Right lobe of liver (tissue), 6 donors: ENCODE data around the gene CALHM5. TPM values are rescaled to one million over a fixed set of nuclear protein-coding genes. Genes with fewer than 3 reads are reported as not detected.
A peak's percentile ranks its signal among the peaks of the same experiment; 100 is the strongest.

Source experiments
- ATAC-seq, 4 donors: fragments of 200-7000 bp; cut with Tn5 transposase; one replicate each; pipeline ENCODE4 v1.9.1; 2020; ENCODE audit warnings: mild to moderate bottlenecking in 4 of 4, moderate library complexity in 4 of 4
- DNase-seq, 3 donors: peaks; one replicate each; pipeline ENCODE4 v3.0.0-alpha.2; 2020
- H3K27ac ChIP-seq, 3 donors: fragments of 200-600 bp; one replicate each; pipeline ENCODE4 v1.8.0; 2022
- H3K27me3 ChIP-seq, 2 donors: fragments of 200-600 bp; one replicate each; pipeline ENCODE4 v1.8.0; 2022
- H3K36me3 ChIP-seq, 4 donors: fragments of 200-600 bp; sonication (generic) in 1 of 4; one replicate each; pipeline versions ENCODE4 v1.5.1 to v1.8.0; 2017 to 2022; ENCODE audit warnings: control low read depth in 1 of 4
- H3K4me1 ChIP-seq, 4 donors: fragments of 200-600 bp; sonication (generic) in 1 of 4; one replicate each; pipeline versions ENCODE4 v1.5.1 to v1.8.0; 2017 to 2022; ENCODE audit warnings: control low read depth in 1 of 4
- H3K4me3 ChIP-seq, 3 donors: fragments of 200-600 bp; one replicate each; pipeline ENCODE4 v1.8.0; 2022
- H3K9me3 ChIP-seq, 4 donors: fragments of 200-600 bp; sonication (generic) in 1 of 4; one replicate each; pipeline versions ENCODE4 v1.5.1 to v1.8.0; 2017 to 2022; ENCODE audit warnings: control low read depth in 1 of 4
- POLR2A ChIP-seq: fragments of 450-650 bp; IDR thresholded peaks from one replicate; pipeline ENCODE4 v1.6.1; 2017; ENCODE audit warnings: antibody characterized with exemption, mild to moderate bottlenecking
- WGBS: methylation state at CpG from one replicate; pipeline ENCODE4 v1.1.6; 2018; ENCODE audit warnings: low coverage, low lambda C conversion rate; ENCODE audit not compliant: insufficient coverage; ENCODE audit errors: missing lambda C conversion rate; 5-methylcytosine and 5-hydroxymethylcytosine counted together
- intact Hi-C, 2 donors: fragments of 100-400 bp; cut with DNase I; formaldehyde crosslinking; loops; one replicate each; pipeline versions ENCODE4 v1.11.2 to v1.14.1; 2022
- total RNA-seq, 6 experiments: library from RNA; depleted of rRNA in 2 of 6; stranded (reverse); fragments of >200 nt in 2 of 6; fragmentation: NEBNext Ultra II Directional in 3 of 6; extraction: Animal tissue kit (Norgen Biotek cat#: 25700) in 3 of 6; gene quantifications; one replicate each; pipeline versions ENCODE4 v1.1.0 to v1.2.4, GENCODE V29; 2016 to 2023
- TF ChIP-seq, protein P1 (sequence below), 4 donors: fragments of 200-600 bp in 3 of 4; fragments of 450-650 bp in 1 of 4; IDR thresholded peaks; one replicate each; pipeline versions ENCODE4 v1.5.1 to v1.8.0; 2016 to 2022; ENCODE audit warnings: antibody characterized with exemption in 4 of 4, mild to moderate bottlenecking in 2 of 4
- donor health status: DM: no; HTN: yes; CAD: no.
- donor health status: DM: no; HTN: no; CAD: no.
- donor health status: DM: no; HTN: no; CAD: no.
- donor health status: DM: no; HTN: yes; CAD: no.
- donor health status: DM: no; HTN: yes; CAD: no.

CALHM5 gene
- total RNA-seq, 6 experiments from 2014 or later, result 0.06 to 0.49 (median 0.18) TPM

DNA sequence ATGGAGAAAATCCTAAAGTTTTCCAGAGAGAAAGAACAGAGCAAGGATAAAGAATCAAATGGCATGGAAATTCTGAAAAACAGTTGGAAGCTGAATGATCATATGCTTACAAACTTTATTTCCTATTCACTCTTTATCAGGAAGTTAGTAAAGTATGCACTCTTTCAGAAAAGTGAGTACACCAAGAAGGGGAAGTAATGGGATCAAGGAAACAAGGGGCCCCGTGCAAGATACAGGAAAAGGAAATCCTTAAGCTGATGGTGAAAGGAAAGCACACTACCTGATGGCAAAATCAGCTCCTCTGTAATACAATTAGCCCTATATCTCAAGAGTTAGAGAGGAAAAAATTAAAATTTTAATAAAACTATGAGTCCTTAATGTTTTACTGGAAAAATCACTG is 36.3 kb upstream of the CALHM5 start:
- TF ChIP-seq POLR2A, result no peak
- TF ChIP-seq, protein P1, sequence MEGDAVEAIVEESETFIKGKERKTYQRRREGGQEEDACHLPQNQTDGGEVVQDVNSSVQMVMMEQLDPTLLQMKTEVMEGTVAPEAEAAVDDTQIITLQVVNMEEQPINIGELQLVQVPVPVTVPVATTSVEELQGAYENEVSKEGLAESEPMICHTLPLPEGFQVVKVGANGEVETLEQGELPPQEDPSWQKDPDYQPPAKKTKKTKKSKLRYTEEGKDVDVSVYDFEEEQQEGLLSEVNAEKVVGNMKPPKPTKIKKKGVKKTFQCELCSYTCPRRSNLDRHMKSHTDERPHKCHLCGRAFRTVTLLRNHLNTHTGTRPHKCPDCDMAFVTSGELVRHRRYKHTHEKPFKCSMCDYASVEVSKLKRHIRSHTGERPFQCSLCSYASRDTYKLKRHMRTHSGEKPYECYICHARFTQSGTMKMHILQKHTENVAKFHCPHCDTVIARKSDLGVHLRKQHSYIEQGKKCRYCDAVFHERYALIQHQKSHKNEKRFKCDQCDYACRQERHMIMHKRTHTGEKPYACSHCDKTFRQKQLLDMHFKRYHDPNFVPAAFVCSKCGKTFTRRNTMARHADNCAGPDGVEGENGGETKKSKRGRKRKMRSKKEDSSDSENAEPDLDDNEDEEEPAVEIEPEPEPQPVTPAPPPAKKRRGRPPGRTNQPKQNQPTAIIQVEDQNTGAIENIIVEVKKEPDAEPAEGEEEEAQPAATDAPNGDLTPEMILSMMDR (IDR thresholded peaks at IDR 0.05), result no peak
- H3K36me3 ChIP-seq, result no peaks in the 10 kb centered on the region
- no peak overlapping the region for H3K4me3 ChIP-seq
- H3K9me3 ChIP-seq, result no peaks in the 10 kb centered on the region
- ATAC-seq, result peak; percentile 42 to 57 (median 48)
- no peaks in the 10 kb centered on the region for H3K4me1 ChIP-seq
- no peak for DNase-seq
- H3K27ac ChIP-seq, result no peak overlapping the region
- intact Hi-C loops, result no loop called here
- WGBS, result 42% methylated on average over 1 of the region's 1 CpG
- no peaks in the 10 kb centered on the region for H3K27me3 ChIP-seq

DNA sequence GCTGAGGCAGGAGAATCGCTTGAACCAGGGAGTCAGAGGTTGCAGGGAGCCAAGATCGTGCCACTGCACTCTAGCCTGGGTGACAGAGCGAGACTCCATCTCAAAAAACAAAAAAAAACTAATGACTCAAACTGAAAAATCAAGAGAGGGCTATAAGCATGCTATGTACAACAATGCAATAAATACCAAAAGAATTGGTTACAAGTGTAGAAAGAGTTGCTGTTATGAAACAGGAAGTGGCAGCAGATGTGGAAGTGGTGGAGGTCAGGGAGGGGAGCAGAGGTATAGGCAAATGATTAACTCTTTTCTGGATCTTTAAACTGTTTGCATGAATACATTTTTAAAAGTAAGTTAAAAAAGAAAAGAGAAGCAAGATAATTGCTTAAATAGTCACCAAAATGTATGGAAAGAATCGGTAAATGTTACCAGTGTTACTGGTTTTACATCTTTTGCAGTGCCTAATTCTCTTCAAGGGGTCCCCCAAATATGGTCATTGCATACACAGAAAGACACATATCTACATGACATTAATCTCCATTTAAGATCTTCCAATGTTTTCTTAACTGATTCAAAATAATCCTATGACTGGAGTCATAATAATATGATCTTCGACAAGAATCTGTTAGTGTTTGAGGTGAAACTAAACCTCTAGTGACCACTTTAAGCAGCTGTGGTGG is 35.3 kb upstream of the CALHM5 start:
- Histone ChIP-seq H3K27ac (no peak overlapping the region), H3K4me3 (no peak overlapping the region), H3K27me3 (no peaks in the 10 kb centered on the region), H3K36me3 (no peaks in the 10 kb centered on the region), H3K9me3 (no peaks in the 10 kb centered on the region), H3K4me1 (no peaks in the 10 kb centered on the region)
- 56% methylated on average over 5 of the region's 5 CpGs for WGBS
- intact Hi-C loops, result no loop called here
- DNase-seq, result no peak
- peak; percentile 51 to 78 (median 56) for ATAC-seq
- TF ChIP-seq, protein P1 (IDR thresholded peaks at IDR 0.05), result no peak
- no peak for TF ChIP-seq POLR2A

DNA sequence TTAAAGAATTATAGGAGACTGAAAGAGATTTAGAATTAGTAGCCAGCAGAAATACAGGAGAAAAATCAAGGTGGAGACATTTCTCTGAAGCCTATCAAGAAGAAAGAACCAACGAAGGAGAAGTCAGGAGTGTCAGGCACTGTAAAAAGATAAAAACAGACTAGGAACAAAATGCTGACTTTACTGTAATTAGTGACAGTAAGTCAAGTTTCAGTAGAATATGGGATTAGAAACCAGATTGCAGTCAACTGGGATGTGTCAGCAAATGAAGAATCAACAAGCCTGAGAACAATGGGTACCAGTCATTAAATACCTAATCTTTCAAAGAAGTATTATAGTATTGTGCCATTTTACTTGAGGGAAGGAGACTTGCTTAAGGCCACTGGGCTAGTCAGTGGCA is 28.7 kb upstream of the CALHM5 start:
- Histone ChIP-seq H3K4me1 (no peaks in the 10 kb centered on the region), H3K9me3 (no peaks in the 10 kb centered on the region), H3K27ac (no peak overlapping the region), H3K4me3 (no peak overlapping the region), H3K27me3 (no peaks in the 10 kb centered on the region), H3K36me3 (no peaks in the 10 kb centered on the region)
- no peak for DNase-seq
- no peak for TF ChIP-seq POLR2A
- TF ChIP-seq, protein P1 (IDR thresholded peaks at IDR 0.05), result no peak
- intact Hi-C loops, result no loop called here
- 67% methylated on average over 1 of the region's 1 CpG for WGBS
- no peak for ATAC-seq

DNA sequence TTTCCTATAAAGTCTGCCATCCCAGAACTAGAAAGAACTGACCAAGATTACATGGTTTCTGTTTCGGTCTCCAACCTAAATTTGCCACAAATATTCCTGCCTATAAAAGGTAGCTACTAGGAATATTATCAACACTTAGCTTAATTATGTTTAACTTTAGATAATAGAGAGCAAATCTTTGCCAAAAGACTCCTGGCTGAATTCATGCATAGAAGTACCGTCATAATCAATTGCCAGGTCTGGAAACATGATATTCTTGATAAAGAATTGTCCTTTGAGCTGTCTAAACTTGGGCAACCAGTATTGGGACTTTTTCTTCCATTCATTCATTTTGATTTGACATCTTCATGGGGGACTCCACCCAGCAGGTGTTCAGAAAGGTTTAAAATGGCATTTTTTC is 27.8 kb upstream of the CALHM5 start:
- no peaks in the 10 kb centered on the region for H3K27me3 ChIP-seq
- no peaks in the 10 kb centered on the region for H3K4me1 ChIP-seq
- WGBS, result 58% methylated on average over 2 of the region's 2 CpGs
- no peak for DNase-seq
- H3K36me3 ChIP-seq, result no peaks in the 10 kb centered on the region
- no peak overlapping the region for H3K27ac ChIP-seq
- no peak for ATAC-seq
- intact Hi-C loops, result no loop called here
- TF ChIP-seq, protein P1 (IDR thresholded peaks at IDR 0.05), result no peak
- no peak for TF ChIP-seq POLR2A
- H3K9me3 ChIP-seq, result no peaks in the 10 kb centered on the region
- H3K4me3 ChIP-seq, result no peak overlapping the region
